GM23338 (cell line): ENCODE measurements around the gene NFS1.

ENCODE experiments used
- EZH2phosphoT487 ChIP-seq: fragments of 200-600 bp; sonication (generic); IDR thresholded peaks from one replicate; pipeline ENCODE4 v1.8.1; 2018; ENCODE audit warnings: antibody characterized with exemption; ENCODE audit not compliant: unreplicated experiment
- TF ChIP-seq, protein P1 (sequence below), 2 experiments: fragments of 200-600 bp in 1 of 2; sonication (generic) in 1 of 2; conservative IDR thresholded peaks; 2 replicates each; pipeline versions ENCODE4 v1.5.1 to v1.6.1; 2016 to 2017; ENCODE audit warnings: antibody characterized with exemption in 2 of 2, low read depth in 2 of 2, mild to moderate bottlenecking in 2 of 2, moderate library complexity in 1 of 2

DNA sequence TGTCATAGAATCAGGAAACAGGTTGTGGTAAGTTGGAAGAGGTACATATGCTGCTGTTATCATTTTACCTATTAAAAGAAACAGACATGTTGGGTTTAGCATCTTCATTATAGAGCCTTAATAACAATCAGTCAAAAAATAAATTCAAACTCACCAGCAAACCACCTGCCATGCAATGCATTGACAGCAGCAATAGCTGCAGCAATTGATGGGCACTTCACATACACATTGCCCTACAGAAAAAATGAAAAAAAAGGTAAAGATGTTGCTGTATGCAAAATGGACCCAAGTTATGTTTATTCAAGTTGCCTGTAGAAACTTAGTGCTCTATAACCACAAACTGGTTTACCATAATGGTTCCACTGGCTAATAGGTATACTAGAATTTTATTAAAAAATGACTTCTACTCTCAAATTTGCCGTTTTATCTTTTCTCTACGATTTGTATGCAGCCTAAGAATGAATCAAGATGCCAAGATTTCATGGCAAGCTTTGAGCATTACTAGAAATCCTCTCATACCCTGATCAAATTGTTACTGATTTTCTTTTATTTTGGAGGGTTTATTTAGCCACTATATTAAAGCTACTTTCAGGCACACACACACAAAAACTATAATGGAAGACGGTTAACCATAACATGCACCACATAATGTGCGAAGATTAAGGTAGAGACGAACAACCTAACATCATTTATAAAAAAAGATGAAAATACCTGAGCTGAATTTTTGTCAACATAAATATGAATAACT, 5.5 kb upstream of the NFS1 start:
- TF ChIP-seq, protein P1, sequence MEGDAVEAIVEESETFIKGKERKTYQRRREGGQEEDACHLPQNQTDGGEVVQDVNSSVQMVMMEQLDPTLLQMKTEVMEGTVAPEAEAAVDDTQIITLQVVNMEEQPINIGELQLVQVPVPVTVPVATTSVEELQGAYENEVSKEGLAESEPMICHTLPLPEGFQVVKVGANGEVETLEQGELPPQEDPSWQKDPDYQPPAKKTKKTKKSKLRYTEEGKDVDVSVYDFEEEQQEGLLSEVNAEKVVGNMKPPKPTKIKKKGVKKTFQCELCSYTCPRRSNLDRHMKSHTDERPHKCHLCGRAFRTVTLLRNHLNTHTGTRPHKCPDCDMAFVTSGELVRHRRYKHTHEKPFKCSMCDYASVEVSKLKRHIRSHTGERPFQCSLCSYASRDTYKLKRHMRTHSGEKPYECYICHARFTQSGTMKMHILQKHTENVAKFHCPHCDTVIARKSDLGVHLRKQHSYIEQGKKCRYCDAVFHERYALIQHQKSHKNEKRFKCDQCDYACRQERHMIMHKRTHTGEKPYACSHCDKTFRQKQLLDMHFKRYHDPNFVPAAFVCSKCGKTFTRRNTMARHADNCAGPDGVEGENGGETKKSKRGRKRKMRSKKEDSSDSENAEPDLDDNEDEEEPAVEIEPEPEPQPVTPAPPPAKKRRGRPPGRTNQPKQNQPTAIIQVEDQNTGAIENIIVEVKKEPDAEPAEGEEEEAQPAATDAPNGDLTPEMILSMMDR (conservative IDR thresholded peaks at IDR 0.05; ENCODE audit: low read depth in 2 of 2), result no peak
- no peak for TF ChIP-seq EZH2phosphoT487
